ENCODE data around the gene STK17B. TPM values are rescaled to one million over a fixed set of nuclear protein-coding genes. Genes with fewer than 3 reads are reported as not detected.
A peak's percentile ranks its signal among the peaks of the same experiment; 100 is the strongest.

Gene STK17B
- total RNA-seq, 2 experiments from 2014 or later = 645 to 648 TPM

GRCh38 chr2:196170606-196171247 is 651 bp downstream of the STK17B start:
- Histone ChIP-seq H3K4me1 (ENCODE audit: insufficient read depth, low read length) (peaks cover 35% of the 10 kb centered on the region), H3K4me3 (ENCODE audit: low read length) (peak overlapping the region; percentile 91), H3K36me3 (ENCODE audit: insufficient read depth, low read length) (peaks cover 24% of the 10 kb centered on the region), H3K27ac (ENCODE audit: low read depth in 1 of 2, low read length in 2 of 2) (peak overlapping the region; percentile 76 to 99), H3K27me3 (ENCODE audit: control insufficient read depth in 1 of 2, insufficient read depth in 2 of 2, low read length in 2 of 2) (no peaks in the 10 kb centered on the region), H3K9me3 (ENCODE audit: control insufficient read depth in 1 of 2, insufficient read depth in 1 of 2, low read length in 2 of 2) (no peaks in the 10 kb centered on the region)
- Mint-ChIP-seq H3K36me3 (ENCODE audit: low read depth) (peaks cover 59% of the 10 kb centered on the region), H3K4me3 (peak overlapping the region; percentile 99), H3K27me3 (peaks cover 8% of the 10 kb centered on the region), H3K27ac (peak overlapping the region; percentile 85), H3K4me1 (ENCODE audit: low read depth) (peaks cover 44% of the 10 kb centered on the region), H3K9me3 (no peaks in the 10 kb centered on the region)
- ChIA-PET POLR2A (interaction anchor here (0.6 to 5.0 kb wide), 32 partner anchors 10 to 513 kb away, joined by 3 to 126 read pairs (median 20); partner anchors contain the start of genes DNAH7 and SLC39A10), CTCF (interaction anchor here (0.6 to 1.9 kb wide), 7 partner anchors 8 to 174 kb away, joined by 3 to 9 read pairs (median 4); no protein-coding TSS in a partner anchor)
- intact Hi-C loops (cut with DNase I, micrococcal nuclease) = loop anchor here (1.0 to 10.0 kb wide), 6 partner anchors 7 to 1134 kb away; no protein-coding TSS in a partner anchor
- no peak for TF ChIP-seq CTCF (IDR thresholded peaks at IDR 0.05)
- peak in 12 of 14 experiments; percentile 20 to 83 (median 48) for DNase-seq
- ATAC-seq (ENCODE audit: poor library complexity) = peak; percentile 20

- Mint-ChIP-seq H3K36me3 (ENCODE audit: low read depth) (peaks cover 65% of the 10 kb centered on the region), H3K4me3 (peak overlapping the region; percentile 99), H3K27me3 (peaks cover 8% of the 10 kb centered on the region), H3K4me1 (ENCODE audit: low read depth) (peaks cover 49% of the 10 kb centered on the region), H3K27ac (peak overlapping the region; percentile 85), H3K9me3 (no peaks in the 10 kb centered on the region)
- ChIA-PET CTCF (interaction anchor here (1.1 to 1.9 kb wide), 6 partner anchors 8 to 107 kb away, joined by 3 to 9 read pairs (median 4); no protein-coding TSS in a partner anchor), POLR2A (interaction anchor here (0.6 to 5.0 kb wide), 31 partner anchors 9 to 513 kb away, joined by 3 to 126 read pairs (median 21); partner anchors contain the start of genes DNAH7 and SLC39A10)
- peak overlapping the region; percentile 76 to 99 for H3K27ac ChIP-seq (ENCODE audit: low read depth in 1 of 2, low read length in 2 of 2)
- H3K4me1 ChIP-seq (ENCODE audit: insufficient read depth, low read length) = peaks cover 29% of the 10 kb centered on the region
- H3K9me3 ChIP-seq (ENCODE audit: control insufficient read depth in 1 of 2, insufficient read depth in 1 of 2, low read length in 2 of 2) = no peaks in the 10 kb centered on the region
- TF ChIP-seq CTCF (IDR thresholded peaks at IDR 0.05) = no peak
- H3K36me3 ChIP-seq (ENCODE audit: insufficient read depth, low read length) = peaks cover 29% of the 10 kb centered on the region
- H3K4me3 ChIP-seq (ENCODE audit: low read length) = peak overlapping the region; percentile 91
- intact Hi-C loops (cut with DNase I, micrococcal nuclease) = loop anchor here (1.0 to 10.0 kb wide), 5 partner anchors 10 to 1135 kb away; no protein-coding TSS in a partner anchor
- DNase-seq (peak in 12 of 14 experiments; percentile 41 to 85 (median 48)), ATAC-seq (ENCODE audit: poor library complexity) (peak; percentile 20)
- no peaks in the 10 kb centered on the region for H3K27me3 ChIP-seq (ENCODE audit: control insufficient read depth in 1 of 2, insufficient read depth in 2 of 2, low read length in 2 of 2)
These were observed 1.2 kb downstream of the STK17B start for GRCh38 chr2:196170213-196170605.

- Histone ChIP-seq H3K36me3 (ENCODE audit: insufficient read depth, low read length) (peaks cover 33% of the 10 kb centered on the region), H3K27ac (ENCODE audit: low read depth in 1 of 2, low read length in 2 of 2) (peak overlapping the region; percentile 76 to 99), H3K27me3 (ENCODE audit: control insufficient read depth in 1 of 2, insufficient read depth in 2 of 2, low read length in 2 of 2) (no peaks in the 10 kb centered on the region), H3K4me1 (ENCODE audit: insufficient read depth, low read length) (peaks cover 24% of the 10 kb centered on the region), H3K4me3 (ENCODE audit: low read length) (peak overlapping the region; percentile 91), H3K9me3 (ENCODE audit: control insufficient read depth in 1 of 2, insufficient read depth in 1 of 2, low read length in 2 of 2) (no peaks in the 10 kb centered on the region)
- Mint-ChIP-seq H3K27me3 (peaks cover 8% of the 10 kb centered on the region), H3K4me1 (ENCODE audit: low read depth) (peaks cover 49% of the 10 kb centered on the region), H3K4me3 (peak overlapping the region; percentile 99), H3K9me3 (no peaks in the 10 kb centered on the region), H3K27ac (peak overlapping the region; percentile 85), H3K36me3 (ENCODE audit: low read depth) (peaks cover 71% of the 10 kb centered on the region)
- DNase-seq (peak in 1 of 14 experiments; percentile 37), ATAC-seq (ENCODE audit: poor library complexity) (no peak)
- intact Hi-C loops (cut with DNase I, micrococcal nuclease) = loop anchor here (2.0 to 5.0 kb wide), 3 partner anchors 25 to 92 kb away; no protein-coding TSS in a partner anchor
- ChIA-PET POLR2A (interaction anchor here (0.6 to 5.0 kb wide), 23 partner anchors 9 to 512 kb away, joined by 3 to 126 read pairs (median 24); partner anchors contain the start of gene SLC39A10), CTCF (interaction anchor here (1.0 to 1.9 kb wide), 5 partner anchors 9 to 107 kb away, joined by 3 to 9 read pairs (median 4); partner anchors contain the start of gene DNAH7)
- no peak for TF ChIP-seq CTCF (IDR thresholded peaks at IDR 0.05)
These were observed 1.9 kb downstream of the STK17B start for GRCh38 chr2:196169516-196169915.
